Activated CD4-positive, alpha-beta T cell treated with anti-CD3 and anti-CD28 coated beads, Interleukin-2, amount 10 ng/mL, durations not matched to agents 7 days and 5 days (primary cell): ENCODE results near the gene SPAG17. TPM values are rescaled to one million over a fixed set of nuclear protein-coding genes. Genes with fewer than 3 reads are reported as not detected.

ENCODE experiments used
- CTCF ChIA-PET: fragments of 350-600 bp; sonication (Branson Sonifier 250); formaldehyde crosslinking; loops from one replicate; lab custom pipeline; 2021; ENCODE audit warnings: antibody characterized with exemption; lab: Charles Lee
- POLR2A ChIA-PET: fragments of 350-600 bp; sonication (Branson Sonifier 250); formaldehyde crosslinking; loops from one replicate; lab custom pipeline; 2021; ENCODE audit warnings: antibody characterized with exemption; lab: Charles Lee
- DNase-seq: peaks from one replicate; pipeline ENCODE4 v3.0.0-alpha.2; 2020
- H3K27ac Mint-ChIP-seq: one replicate; pipeline ENCODE4 v1.8.0; 2021; ENCODE audit warnings: mild to moderate bottlenecking, moderate library complexity, mixed read lengths
- H3K27me3 Mint-ChIP-seq: one replicate; pipeline ENCODE4 v1.8.0; 2021; ENCODE audit warnings: mixed read lengths
- H3K36me3 Mint-ChIP-seq: one replicate; pipeline ENCODE4 v1.8.0; 2021; ENCODE audit warnings: low read depth, mixed read lengths
- H3K4me1 Mint-ChIP-seq: one replicate; pipeline ENCODE4 v1.8.0; 2021; ENCODE audit warnings: mixed read lengths
- H3K4me3 Mint-ChIP-seq: one replicate; pipeline ENCODE4 v1.8.0; 2021; ENCODE audit warnings: mild to moderate bottlenecking, moderate library complexity, mixed read lengths
- H3K9me3 Mint-ChIP-seq: one replicate; pipeline ENCODE4 v1.8.0; 2021; ENCODE audit warnings: mixed read lengths
- total RNA-seq, 2 experiments: library from RNA; stranded (reverse); gene quantifications; one replicate each; pipeline ENCODE4 v1.2.3, GENCODE V29; 2021

Gene SPAG17
- total RNA-seq: not detected

- Mint-ChIP-seq H3K27me3 (no peaks in the 10 kb centered on the region), H3K4me3 (no peak within 1 kb of the TSS), H3K27ac (no peak within 1 kb of the TSS), H3K36me3 (no peaks in the 10 kb centered on the region), H3K4me1 (peaks cover 4% of the 10 kb centered on the region), H3K9me3 (peaks cover 5% of the 10 kb centered on the region)
- DNase-seq: peak; percentile 14
- ChIA-PET POLR2A (no interaction called here), CTCF (no interaction called here)
These were observed at the start of gene SPAG17 for GRCh38 chr1:118185084-118185832. TSS of gene SPAG17 (minus strand) at chr1:118185228. CDS start at chr1:118185157, 71 bp downstream.

GRCh38 chr1:118225471-118225870 lies 40.4 kb upstream of the SPAG17 start:
- no peak overlapping the region for H3K4me3 Mint-ChIP-seq
- H3K27ac Mint-ChIP-seq: no peak overlapping the region
- H3K27me3 Mint-ChIP-seq: no peaks in the 10 kb centered on the region
- no peak for DNase-seq
- ChIA-PET POLR2A (no interaction called here), CTCF (no interaction called here)
- H3K9me3 Mint-ChIP-seq: no peaks in the 10 kb centered on the region
- no peaks in the 10 kb centered on the region for H3K36me3 Mint-ChIP-seq
- H3K4me1 Mint-ChIP-seq: no peaks in the 10 kb centered on the region

GRCh38 chr1:118223426-118223825 lies 38.4 kb upstream of the SPAG17 start:
- ChIA-PET POLR2A (no interaction called here), CTCF (no interaction called here)
- no peaks in the 10 kb centered on the region for H3K27me3 Mint-ChIP-seq
- H3K36me3 Mint-ChIP-seq: no peaks in the 10 kb centered on the region
- H3K4me3 Mint-ChIP-seq: no peak overlapping the region
- no peaks in the 10 kb centered on the region for H3K9me3 Mint-ChIP-seq
- H3K27ac Mint-ChIP-seq: no peak overlapping the region
- no peak for DNase-seq
- no peaks in the 10 kb centered on the region for H3K4me1 Mint-ChIP-seq

- H3K36me3 Mint-ChIP-seq: no peaks in the 10 kb centered on the region
- no peak for DNase-seq
- ChIA-PET POLR2A (no interaction called here), CTCF (no interaction called here)
- H3K9me3 Mint-ChIP-seq: no peaks in the 10 kb centered on the region
- H3K4me3 Mint-ChIP-seq: no peak overlapping the region
- H3K4me1 Mint-ChIP-seq: no peaks in the 10 kb centered on the region
- no peaks in the 10 kb centered on the region for H3K27me3 Mint-ChIP-seq
- H3K27ac Mint-ChIP-seq: no peak overlapping the region
These were observed 34.4 kb upstream of the SPAG17 start for GRCh38 chr1:118219438-118219837.

- CTCF ChIA-PET: no interaction called here
- Mint-ChIP-seq H3K36me3 (no peaks in the 10 kb centered on the region), H3K9me3 (no peaks in the 10 kb centered on the region), H3K4me3 (no peak overlapping the region), H3K4me1 (no peaks in the 10 kb centered on the region), H3K27ac (no peak overlapping the region), H3K27me3 (no peaks in the 10 kb centered on the region)
- DNase-seq: no peak
- POLR2A ChIA-PET: no interaction called here
These were observed 32.3 kb upstream of the SPAG17 start for GRCh38 chr1:118217141-118217838.

GRCh38 chr1:118214866-118215265 lies 29.8 kb upstream of the SPAG17 start:
- H3K36me3 Mint-ChIP-seq: no peaks in the 10 kb centered on the region
- POLR2A ChIA-PET: no interaction called here

GRCh38 chr1:118210723-118211110 lies 25.7 kb upstream of the SPAG17 start:
- Mint-ChIP-seq H3K4me1 (no peaks in the 10 kb centered on the region), H3K27ac (no peak overlapping the region), H3K36me3 (no peaks in the 10 kb centered on the region), H3K27me3 (no peaks in the 10 kb centered on the region), H3K9me3 (peaks cover 2% of the 10 kb centered on the region), H3K4me3 (no peak overlapping the region)
- CTCF ChIA-PET: no interaction called here
- POLR2A ChIA-PET: no interaction called here
- no peak for DNase-seq

More at GRCh38 chr1:118214866-118215265, 29.8 kb upstream of the SPAG17 start:
- no peak overlapping the region for H3K27ac Mint-ChIP-seq
- CTCF ChIA-PET: no interaction called here
- no peaks in the 10 kb centered on the region for H3K27me3 Mint-ChIP-seq
- no peak for DNase-seq
- H3K9me3 Mint-ChIP-seq: no peaks in the 10 kb centered on the region
- no peak overlapping the region for H3K4me3 Mint-ChIP-seq
- no peaks in the 10 kb centered on the region for H3K4me1 Mint-ChIP-seq

- H3K4me3 Mint-ChIP-seq: no peak overlapping the region
- no peaks in the 10 kb centered on the region for H3K36me3 Mint-ChIP-seq
- H3K27ac Mint-ChIP-seq: no peak overlapping the region
- H3K9me3 Mint-ChIP-seq: peaks cover 2% of the 10 kb centered on the region
- H3K4me1 Mint-ChIP-seq: no peaks in the 10 kb centered on the region
- CTCF ChIA-PET: no interaction called here
- H3K27me3 Mint-ChIP-seq: no peaks in the 10 kb centered on the region
- DNase-seq: no peak
- POLR2A ChIA-PET: no interaction called here
These were observed 25.2 kb upstream of the SPAG17 start for GRCh38 chr1:118210051-118210722.

GRCh38 chr1:118209648-118210047 lies 24.6 kb upstream of the SPAG17 start:
- H3K27ac Mint-ChIP-seq: no peak overlapping the region
- ChIA-PET CTCF (no interaction called here), POLR2A (interaction anchor here (0.6 kb wide), 1 partner anchor 192 kb away, joined by 4 read pairs; no protein-coding TSS in a partner anchor)
- H3K4me1 Mint-ChIP-seq: no peaks in the 10 kb centered on the region
- DNase-seq: no peak
- no peak overlapping the region for H3K4me3 Mint-ChIP-seq
- H3K36me3 Mint-ChIP-seq: no peaks in the 10 kb centered on the region
- H3K9me3 Mint-ChIP-seq: peaks cover 2% of the 10 kb centered on the region
- H3K27me3 Mint-ChIP-seq: no peaks in the 10 kb centered on the region

- ChIA-PET POLR2A (no interaction called here), CTCF (no interaction called here)
- Mint-ChIP-seq H3K27ac (no peak overlapping the region), H3K27me3 (no peaks in the 10 kb centered on the region), H3K36me3 (no peaks in the 10 kb centered on the region), H3K4me1 (no peaks in the 10 kb centered on the region), H3K4me3 (no peak overlapping the region), H3K9me3 (peaks cover 2% of the 10 kb centered on the region)
- no peak for DNase-seq
These were observed 21.9 kb upstream of the SPAG17 start for GRCh38 chr1:118206966-118207365.

GRCh38 chr1:118204648-118205047 lies 19.6 kb upstream of the SPAG17 start:
- DNase-seq: no peak
- Mint-ChIP-seq H3K4me1 (no peaks in the 10 kb centered on the region), H3K4me3 (no peak overlapping the region), H3K27ac (no peak overlapping the region), H3K36me3 (no peaks in the 10 kb centered on the region), H3K27me3 (no peaks in the 10 kb centered on the region), H3K9me3 (peaks cover 2% of the 10 kb centered on the region)
- CTCF ChIA-PET: no interaction called here
- POLR2A ChIA-PET: no interaction called here

- no peak for DNase-seq
- Mint-ChIP-seq H3K27ac (no peak overlapping the region), H3K27me3 (no peaks in the 10 kb centered on the region), H3K4me3 (no peak overlapping the region), H3K4me1 (no peaks in the 10 kb centered on the region), H3K36me3 (no peaks in the 10 kb centered on the region), H3K9me3 (peaks cover 2% of the 10 kb centered on the region)
- POLR2A ChIA-PET: no interaction called here
- CTCF ChIA-PET: no interaction called here
These were observed 19.1 kb upstream of the SPAG17 start for GRCh38 chr1:118204105-118204504.

- POLR2A ChIA-PET: no interaction called here
- CTCF ChIA-PET: no interaction called here
- no peak for DNase-seq
- Mint-ChIP-seq H3K36me3 (no peaks in the 10 kb centered on the region), H3K27me3 (no peaks in the 10 kb centered on the region), H3K4me3 (no peak overlapping the region), H3K4me1 (no peaks in the 10 kb centered on the region), H3K27ac (no peak overlapping the region), H3K9me3 (peaks cover 2% of the 10 kb centered on the region)
These were observed 17.1 kb upstream of the SPAG17 start for GRCh38 chr1:118202076-118202608.
